HepG2 (cell line): ENCODE data around the gene GRIN3B. TPM values are rescaled to one million over a fixed set of nuclear protein-coding genes. Genes with fewer than 3 reads are reported as not detected.
A peak's percentile ranks its signal among the peaks of the same experiment; 100 is the strongest.

Experiments used
- ARID2 ChIP-seq: sonication (generic); formaldehyde crosslinking; IDR thresholded peaks from 2 replicates; pipeline ENCODE4 v1.8.1; 2022; ENCODE audit warnings: mild to moderate bottlenecking, missing genetic modification reagents, borderline replicate concordance
- ATM ChIP-seq: fragments of 450-650 bp; IDR thresholded peaks from 2 replicates; pipeline ENCODE4 v1.7.1; 2017; ENCODE audit warnings: mild to moderate bottlenecking, borderline replicate concordance
- HES4 ChIP-seq: sonication (generic); formaldehyde crosslinking; IDR thresholded peaks from 2 replicates; pipeline ENCODE4 v1.9.0; 2021; ENCODE audit warnings: mild to moderate bottlenecking, missing genetic modification reagents, borderline replicate concordance
- MIER3 ChIP-seq: IDR thresholded peaks from 2 replicates; pipeline ENCODE4 v1.6.1; 2016; ENCODE audit warnings: missing compliant biosample characterization, borderline replicate concordance
- NFATC3 ChIP-seq: sonication (generic); formaldehyde crosslinking; IDR thresholded peaks from 2 replicates; pipeline ENCODE4 v1.5.1; 2020; ENCODE audit warnings: mild to moderate bottlenecking, missing genetic modification reagents
- NR2F6 ChIP-seq, 2 experiments: IDR thresholded peaks; 2 replicates each; pipeline ENCODE4 v1.6.1; 2016; ENCODE audit warnings: antibody characterized with exemption in 1 of 2, mild to moderate bottlenecking in 1 of 2
- PITX1 ChIP-seq: sonication (generic); formaldehyde crosslinking; IDR thresholded peaks from 2 replicates; pipeline ENCODE4 v1.5.1; 2020; ENCODE audit warnings: mild to moderate bottlenecking, missing genetic modification reagents
- RBM22 ChIP-seq: fragments of 200-400 bp; formaldehyde crosslinking; optimal IDR thresholded peaks from 2 replicates; pipeline ENCODE3; 2017; ENCODE audit warnings: mild to moderate bottlenecking, low read length, moderate library complexity
- YEATS4 ChIP-seq: sonication (generic); formaldehyde crosslinking; IDR thresholded peaks from 2 replicates; pipeline ENCODE4 v1.4.0; 2020; ENCODE audit warnings: missing genetic modification reagents, borderline replicate concordance
- ZFP82 ChIP-seq: sonication (generic); formaldehyde crosslinking; IDR thresholded peaks from 2 replicates; pipeline ENCODE4 v1.5.1; 2020; ENCODE audit warnings: mild to moderate bottlenecking, missing genetic modification reagents, borderline replicate concordance
- ZNF143 ChIP-seq: sonication (generic); formaldehyde crosslinking; IDR thresholded peaks from 2 replicates; pipeline ENCODE4 v1.4.0; 2020; ENCODE audit warnings: missing genetic modification reagents
- ZNF317 ChIP-seq: sonication (generic); formaldehyde crosslinking; IDR thresholded peaks from 2 replicates; pipeline ENCODE4 v1.5.0; 2020; ENCODE audit warnings: mild to moderate bottlenecking, missing genetic modification reagents
- ZNF614 ChIP-seq: IDR thresholded peaks from 2 replicates; pipeline ENCODE4 v1.6.1; 2018; ENCODE audit warnings: missing biosample characterization, missing genetic modification reagents, inconsistent platforms, borderline replicate concordance
- ZNF83 ChIP-seq: sonication (generic); formaldehyde crosslinking; IDR thresholded peaks from 2 replicates; pipeline ENCODE4 v1.4.0; 2020; ENCODE audit warnings: missing genetic modification reagents, mild to moderate bottlenecking, borderline replicate concordance
- polyA plus RNA-seq, 8 experiments: library from polyadenylated mRNA; depleted of rRNA in 3 of 8; stranded (reverse) in 7 of 8; unstranded in 1 of 8; fragments of >200 nt; fragmentation: Illumina TruSeq in 4 of 8; extraction: Trizol in 4 of 8; gene quantifications; 2 replicates each; pipeline versions ENCODE4 v1.2.1 to v1.2.3, GENCODE V29; 2011 to 2016; ENCODE audit warnings: low read depth in 4 of 8, missing spikeins in 1 of 8, mixed read lengths in 1 of 8; ENCODE audit not compliant: insufficient read depth in 1 of 8
- total RNA-seq, 5 experiments: library from RNA; depleted of rRNA; stranded (reverse); fragments of >200 nt; fragmentation: Illumina TruSeq; extraction: Trizol; gene quantifications; 2 replicates each; pipeline ENCODE4 v1.2.3, GENCODE V29; 2016; ENCODE audit warnings: low read depth in 1 of 5
- TF ChIP-seq, protein P1 (sequence below): sonication (generic); formaldehyde crosslinking; IDR thresholded peaks from 2 replicates; pipeline ENCODE4; 2020; ENCODE audit warnings: missing genetic modification reagents, mild to moderate bottlenecking, borderline replicate concordance
- TF ChIP-seq, protein P2 (sequence below): sonication (generic); formaldehyde crosslinking; IDR thresholded peaks from 2 replicates; pipeline ENCODE4 v1.4.0; 2020; ENCODE audit warnings: missing genetic modification reagents, low read depth, mild to moderate bottlenecking, borderline replicate concordance
- TF ChIP-seq, protein P3 (sequence below): IDR thresholded peaks from 2 replicates; pipeline ENCODE4 v1.6.1; 2016; ENCODE audit warnings: missing biosample characterization, missing genetic modification reagents, low read depth
- TF ChIP-seq, protein P4 (sequence below): IDR thresholded peaks from 2 replicates; pipeline ENCODE4 v1.6.1; 2016
- TF ChIP-seq, protein P5 (sequence below): IDR thresholded peaks from 2 replicates; pipeline ENCODE4 v1.6.1; 2018; ENCODE audit warnings: missing genetic modification reagents, mild to moderate bottlenecking, missing compliant biosample characterization

Gene GRIN3B
- total and polyA plus RNA-seq, 2 of the 13 experiments (the other 11 are each of a cell fraction or from before 2014, with no cell fraction given), result 0.07 to 0.20 TPM

DNA sequence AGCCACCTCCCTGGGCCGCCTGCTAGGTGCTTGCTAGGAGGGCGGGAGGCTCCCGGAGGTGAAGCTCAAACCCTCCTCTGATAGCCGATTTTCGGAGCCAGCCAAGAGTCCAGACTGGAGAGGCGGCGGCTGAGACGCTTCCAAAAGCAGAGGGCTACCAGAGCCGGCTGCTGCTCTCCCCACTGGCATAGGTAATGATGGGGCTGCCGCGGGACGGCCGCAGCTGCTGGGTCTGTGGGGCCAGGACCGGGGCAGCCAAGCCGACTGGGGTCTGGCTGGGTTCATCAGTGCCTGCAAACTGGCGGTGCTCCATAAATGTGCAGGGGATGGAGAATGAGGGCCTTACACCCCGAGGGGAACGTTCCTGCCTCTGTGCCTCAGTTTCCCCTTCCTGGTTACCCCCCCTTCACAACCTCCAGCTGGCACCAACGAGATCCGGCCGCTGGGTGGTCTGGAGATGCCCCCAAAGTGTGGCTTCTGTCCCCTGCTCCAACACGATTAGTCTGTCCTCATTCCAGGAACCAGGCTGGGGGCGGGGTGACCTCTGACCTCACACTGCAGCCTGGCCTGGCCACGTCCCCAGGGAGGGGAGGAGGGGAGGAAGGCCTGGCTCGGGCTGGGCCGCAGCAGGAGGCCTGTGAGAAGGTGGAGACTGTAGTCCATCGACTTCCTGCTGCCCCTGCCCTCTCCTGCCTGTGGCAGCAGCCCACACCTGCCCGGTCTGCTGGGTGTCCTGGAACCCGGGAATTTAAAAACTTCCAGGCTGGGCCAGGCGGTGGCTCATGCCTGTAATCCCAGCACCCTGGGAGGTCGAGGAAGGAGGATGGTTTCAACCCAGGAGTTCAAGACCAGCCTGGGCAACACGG lies 19.9 kb upstream of the GRIN3B start (continued):
- peak; percentile 29; the same call in 1 of the 2 replicates for TF ChIP-seq ARID2 (CRISPR knock-in tag)
- 0 out of 2 replicates have a peak, but pooled peaks have one; percentile 58 for TF ChIP-seq ZNF317
- peak; percentile 100 for TF ChIP-seq NR2F6 (IDR thresholded peaks at IDR 0.05)
- peak; percentile 100 for TF ChIP-seq NR2F6 (CRISPR knock-in tag; IDR thresholded peaks at IDR 0.05)
- no peak for TF ChIP-seq HES4
- no peak for TF ChIP-seq NFATC3 (CRISPR knock-in tag)
- peak; percentile 45; the same call in 1 of the 2 replicates for TF ChIP-seq ZNF143 (CRISPR knock-in tag)
- TF ChIP-seq, protein P1, sequence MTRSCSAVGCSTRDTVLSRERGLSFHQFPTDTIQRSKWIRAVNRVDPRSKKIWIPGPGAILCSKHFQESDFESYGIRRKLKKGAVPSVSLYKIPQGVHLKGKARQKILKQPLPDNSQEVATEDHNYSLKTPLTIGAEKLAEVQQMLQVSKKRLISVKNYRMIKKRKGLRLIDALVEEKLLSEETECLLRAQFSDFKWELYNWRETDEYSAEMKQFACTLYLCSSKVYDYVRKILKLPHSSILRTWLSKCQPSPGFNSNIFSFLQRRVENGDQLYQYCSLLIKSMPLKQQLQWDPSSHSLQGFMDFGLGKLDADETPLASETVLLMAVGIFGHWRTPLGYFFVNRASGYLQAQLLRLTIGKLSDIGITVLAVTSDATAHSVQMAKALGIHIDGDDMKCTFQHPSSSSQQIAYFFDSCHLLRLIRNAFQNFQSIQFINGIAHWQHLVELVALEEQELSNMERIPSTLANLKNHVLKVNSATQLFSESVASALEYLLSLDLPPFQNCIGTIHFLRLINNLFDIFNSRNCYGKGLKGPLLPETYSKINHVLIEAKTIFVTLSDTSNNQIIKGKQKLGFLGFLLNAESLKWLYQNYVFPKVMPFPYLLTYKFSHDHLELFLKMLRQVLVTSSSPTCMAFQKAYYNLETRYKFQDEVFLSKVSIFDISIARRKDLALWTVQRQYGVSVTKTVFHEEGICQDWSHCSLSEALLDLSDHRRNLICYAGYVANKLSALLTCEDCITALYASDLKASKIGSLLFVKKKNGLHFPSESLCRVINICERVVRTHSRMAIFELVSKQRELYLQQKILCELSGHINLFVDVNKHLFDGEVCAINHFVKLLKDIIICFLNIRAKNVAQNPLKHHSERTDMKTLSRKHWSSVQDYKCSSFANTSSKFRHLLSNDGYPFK (CRISPR knock-in tag), result peak; percentile 65; the same call in 1 of the 2 replicates
- peak; percentile 76; the same call in 1 of the 2 replicates for TF ChIP-seq PITX1
- no peak for TF ChIP-seq ATM
- peak; percentile 74; the same call in 1 of the 2 replicates for TF ChIP-seq ZNF83 (CRISPR knock-in tag)
- no peak for TF ChIP-seq ZFP82 (CRISPR knock-in tag)
- TF ChIP-seq, protein P2, sequence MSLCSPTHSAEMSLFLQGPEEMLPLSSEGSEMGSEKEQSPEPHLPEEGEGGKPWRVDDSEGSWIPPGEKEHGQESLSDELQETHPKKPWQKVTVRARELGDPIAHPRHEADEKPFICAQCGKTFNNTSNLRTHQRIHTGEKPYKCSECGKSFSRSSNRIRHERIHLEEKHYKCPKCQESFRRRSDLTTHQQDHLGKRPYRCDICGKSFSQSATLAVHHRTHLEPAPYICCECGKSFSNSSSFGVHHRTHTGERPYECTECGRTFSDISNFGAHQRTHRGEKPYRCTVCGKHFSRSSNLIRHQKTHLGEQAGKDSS (CRISPR knock-in tag), result peak; percentile 68; the same call in 1 of the 2 replicates
- peak; percentile 84; the same call in 1 of the 2 replicates for TF ChIP-seq MIER3 (CRISPR knock-in tag)
- peak; percentile 74; the same call in 1 of the 2 replicates for TF ChIP-seq ZNF614 (CRISPR knock-in tag)
- TF ChIP-seq, protein P3, sequence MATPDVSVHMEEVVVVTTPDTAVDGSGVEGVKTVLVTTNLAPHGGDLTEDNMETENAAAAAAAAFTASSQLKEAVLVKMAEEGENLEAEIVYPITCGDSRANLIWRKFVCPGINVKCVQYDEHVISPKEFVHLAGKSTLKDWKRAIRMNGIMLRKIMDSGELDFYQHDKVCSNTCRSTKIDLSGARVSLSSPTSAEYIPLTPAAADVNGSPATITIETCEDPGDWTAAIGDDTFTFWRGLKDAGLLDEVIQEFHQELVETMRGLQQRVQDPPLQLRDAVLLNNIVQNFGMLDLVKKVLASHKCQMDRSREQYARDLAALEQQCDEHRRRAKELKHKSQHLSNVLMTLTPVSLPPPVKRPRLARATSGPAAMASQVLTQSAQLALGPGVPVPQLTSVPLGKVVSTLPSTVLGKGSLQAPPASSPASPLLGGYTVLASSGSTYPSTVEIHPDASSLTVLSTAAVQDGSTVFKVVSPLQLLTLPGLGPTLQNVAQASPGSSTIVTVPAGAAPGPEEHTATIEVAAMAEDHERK (CRISPR knock-in tag), result no peak
- TF ChIP-seq, protein P4, sequence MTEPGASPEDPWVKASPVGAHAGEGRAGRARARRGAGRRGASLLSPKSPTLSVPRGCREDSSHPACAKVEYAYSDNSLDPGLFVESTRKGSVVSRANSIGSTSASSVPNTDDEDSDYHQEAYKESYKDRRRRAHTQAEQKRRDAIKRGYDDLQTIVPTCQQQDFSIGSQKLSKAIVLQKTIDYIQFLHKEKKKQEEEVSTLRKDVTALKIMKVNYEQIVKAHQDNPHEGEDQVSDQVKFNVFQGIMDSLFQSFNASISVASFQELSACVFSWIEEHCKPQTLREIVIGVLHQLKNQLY (CRISPR knock-in tag), result peak; percentile 83
- TF ChIP-seq, protein P5, sequence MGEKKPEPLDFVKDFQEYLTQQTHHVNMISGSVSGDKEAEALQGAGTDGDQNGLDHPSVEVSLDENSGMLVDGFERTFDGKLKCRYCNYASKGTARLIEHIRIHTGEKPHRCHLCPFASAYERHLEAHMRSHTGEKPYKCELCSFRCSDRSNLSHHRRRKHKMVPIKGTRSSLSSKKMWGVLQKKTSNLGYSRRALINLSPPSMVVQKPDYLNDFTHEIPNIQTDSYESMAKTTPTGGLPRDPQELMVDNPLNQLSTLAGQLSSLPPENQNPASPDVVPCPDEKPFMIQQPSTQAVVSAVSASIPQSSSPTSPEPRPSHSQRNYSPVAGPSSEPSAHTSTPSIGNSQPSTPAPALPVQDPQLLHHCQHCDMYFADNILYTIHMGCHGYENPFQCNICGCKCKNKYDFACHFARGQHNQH (CRISPR knock-in tag), result peak; percentile 76
- TF ChIP-seq RBM22, result peak; percentile 64
- peak; percentile 93 for TF ChIP-seq YEATS4 (CRISPR knock-in tag)
